Vagina (tissue), 2 donors: ENCODE measurements around the gene BACH1. TPM values are rescaled to one million over a fixed set of nuclear protein-coding genes. Genes with fewer than 3 reads are reported as not detected.
"Not testable (repeated sequence)": the region's sequence is repeated elsewhere in the genome, so short reads cannot be mapped to it uniquely, and the experiment has no call there.

Source experiments
- DNase-seq, 2 donors: peaks; one replicate each; pipeline ENCODE4 v3.0.0-alpha.2; 2017; ENCODE audit errors: extremely low spot score in 2 of 2
- H3K27ac ChIP-seq: fragments of 200-600 bp; sonication (generic); one replicate; pipeline ENCODE4 v1.5.1; 2019
- H3K27me3 ChIP-seq: fragments of 200-600 bp; sonication (generic); one replicate; pipeline ENCODE4 v1.5.1; 2019
- H3K36me3 ChIP-seq, 2 donors: fragments of 200-600 bp; sonication (generic); one replicate each; pipeline ENCODE4 v1.5.1; 2017 to 2019
- H3K4me1 ChIP-seq: fragments of 200-600 bp; sonication (generic); one replicate; pipeline ENCODE4 v1.5.1; 2019
- H3K4me3 ChIP-seq, 2 donors: fragments of 200-600 bp; sonication (generic); 1 replicate in 1 of 2; 2 replicates in 1 of 2; pipeline ENCODE4 v1.5.1; 2016 to 2019
- H3K9me3 ChIP-seq: fragments of 200-600 bp; sonication (generic); one replicate; pipeline ENCODE4 v1.5.1; 2019
- CTCF ChIP-seq, 3 experiments: fragments of 450-650 bp in 2 of 3; fragments of 200-600 bp in 1 of 3; sonication (generic) in 1 of 3; IDR thresholded peaks; one replicate each; pipeline ENCODE4 v1.5.1; 2017 to 2019; ENCODE audit warnings: antibody characterized with exemption in 3 of 3, mild to moderate bottlenecking in 2 of 3, moderate library complexity in 2 of 3
- POLR2A ChIP-seq, 2 donors: fragments of 450-650 bp; IDR thresholded peaks; one replicate each; pipeline ENCODE4 v1.6.1; 2017; ENCODE audit warnings: antibody characterized with exemption in 2 of 2, mild to moderate bottlenecking in 2 of 2, moderate library complexity in 2 of 2
- POLR2AphosphoS5 ChIP-seq, 2 donors: sonication (generic); formaldehyde crosslinking; IDR thresholded peaks; one replicate each; pipeline ENCODE4 v1.9.0; 2017; ENCODE audit warnings: antibody characterized with exemption in 2 of 2, mild to moderate bottlenecking in 2 of 2, low read depth in 1 of 2; ENCODE audit not compliant: insufficient read depth in 1 of 2
- intact Hi-C: fragments of 100-400 bp; cut with DNase I; formaldehyde crosslinking; loops from one replicate; pipeline ENCODE4 v1.15.1; 2023
- total RNA-seq: library from RNA; depleted of rRNA; stranded (reverse); fragments of >200 nt; gene quantifications from one replicate; pipeline ENCODE4 v1.2.3, GENCODE V29; 2016

The BACH1 gene
- total RNA-seq, 1 donor from 2014 or later = 33.1 TPM

GRCh38 chr21:29350246-29350779 is 51.6 kb downstream of the BACH1 start:
- Histone ChIP-seq H3K4me1 (peaks cover 11% of the 10 kb centered on the region), H3K27me3 (no peaks in the 10 kb centered on the region), H3K27ac (no peak overlapping the region), H3K9me3 (no peaks in the 10 kb centered on the region), H3K36me3 (no peaks in the 10 kb centered on the region), H3K4me3 (no peak overlapping the region)
- DNase-seq = no peak
- intact Hi-C loops = no loop called here
- TF ChIP-seq POLR2AphosphoS5 (IDR thresholded peaks at IDR 0.05; ENCODE audit: insufficient read depth in 1 of 2, low read depth in 1 of 2) (no peak), POLR2A (IDR thresholded peaks at IDR 0.05) (no peak), CTCF (IDR thresholded peaks at IDR 0.05) (no peak)

- no peak overlapping the region for H3K27ac ChIP-seq
- TF ChIP-seq POLR2A (IDR thresholded peaks at IDR 0.05) = no peak
- TF ChIP-seq CTCF (IDR thresholded peaks at IDR 0.05) = no peak
- no peak for TF ChIP-seq POLR2AphosphoS5 (IDR thresholded peaks at IDR 0.05; ENCODE audit: insufficient read depth in 1 of 2, low read depth in 1 of 2)
- intact Hi-C loops = no loop called here
- no peaks in the 10 kb centered on the region for H3K27me3 ChIP-seq
- no peak for DNase-seq
- no peaks in the 10 kb centered on the region for H3K36me3 ChIP-seq
- H3K4me3 ChIP-seq = no peak overlapping the region
- no peaks in the 10 kb centered on the region for H3K9me3 ChIP-seq
- H3K4me1 ChIP-seq = peaks cover 8% of the 10 kb centered on the region
Observed at GRCh38 chr21:29351691-29352090, 53.0 kb downstream of the BACH1 start.

DNA sequence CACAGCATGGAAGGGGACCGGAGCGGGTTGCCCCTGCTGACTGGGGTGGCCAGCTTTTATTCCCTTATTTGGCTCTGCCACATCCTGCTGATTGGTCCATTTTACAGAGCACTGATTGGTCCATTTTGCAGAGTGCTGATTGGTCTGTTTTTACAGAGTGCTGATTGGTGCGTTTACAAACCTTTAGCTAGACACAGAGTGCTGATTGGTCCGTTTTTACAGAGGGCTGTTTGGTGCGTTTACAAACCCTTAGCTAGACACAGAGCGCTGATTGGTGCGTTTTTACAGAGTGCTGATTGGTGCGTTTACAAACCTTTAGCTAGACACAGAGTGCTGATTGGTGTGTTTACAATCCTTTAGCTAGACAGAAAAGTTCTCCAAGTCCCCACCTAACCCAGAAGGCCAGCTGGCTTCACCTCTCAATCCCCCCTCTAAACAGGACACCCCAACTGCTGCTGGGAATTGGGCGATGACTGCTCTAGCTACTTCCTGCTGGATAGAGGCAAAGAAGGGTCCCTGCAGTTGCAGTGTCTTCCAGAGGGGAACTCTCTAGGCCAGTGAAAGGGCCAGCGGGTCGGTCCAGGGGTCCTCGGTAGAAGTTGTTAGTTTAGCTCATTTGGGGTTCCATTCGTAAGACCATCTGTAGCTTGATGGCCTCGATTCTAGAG is 56.5 kb downstream of the BACH1 start:
- H3K27ac ChIP-seq, H3K36me3 ChIP-seq, H3K4me1 ChIP-seq, H3K9me3 ChIP-seq, H3K4me3 ChIP-seq, intact Hi-C loops, H3K27me3 ChIP-seq, DNase-seq: not testable (repeated sequence)

DNA sequence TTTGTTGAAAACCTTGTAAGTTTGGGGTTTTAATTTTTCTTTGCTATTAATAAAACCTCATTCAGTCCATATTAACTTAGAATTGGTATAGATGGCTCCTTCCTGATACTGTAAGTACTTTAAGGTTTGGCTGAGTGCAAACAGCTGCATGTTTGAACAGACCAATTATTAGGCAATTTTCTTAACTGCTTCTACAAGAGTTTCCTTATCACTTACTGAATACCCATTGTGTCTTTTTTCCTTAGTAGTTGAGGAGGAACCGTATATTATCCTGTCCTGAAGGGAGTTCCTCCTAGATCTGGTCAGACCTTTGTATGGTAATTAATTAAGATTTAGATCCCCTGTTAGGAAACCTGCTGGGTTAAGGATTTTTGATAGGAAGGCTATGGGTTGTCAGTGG is 57.6 kb downstream of the BACH1 start:
- H3K9me3 ChIP-seq, H3K27ac ChIP-seq, DNase-seq, H3K27me3 ChIP-seq, H3K4me1 ChIP-seq, intact Hi-C loops, H3K36me3 ChIP-seq, H3K4me3 ChIP-seq: not testable (repeated sequence)

DNA sequence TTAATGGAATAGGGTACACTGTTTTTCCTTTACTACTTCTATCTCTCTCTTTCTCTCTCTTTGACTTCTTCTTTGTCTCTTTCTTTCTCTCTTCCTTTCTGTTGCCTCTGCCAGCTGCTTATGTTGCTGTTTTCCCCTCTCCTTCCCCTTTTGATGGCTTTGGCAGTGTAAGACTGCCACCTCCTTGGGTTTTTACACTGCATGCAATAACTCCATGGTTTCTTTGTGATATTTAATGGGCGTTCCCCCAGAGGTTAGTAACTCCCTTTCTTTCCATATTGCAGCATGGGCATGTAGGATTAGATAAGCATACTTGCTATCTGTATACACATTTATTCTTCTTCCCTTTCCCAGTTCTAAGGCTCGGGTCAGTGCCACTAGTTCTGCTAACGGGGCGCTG is 58.1 kb downstream of the BACH1 start:
- DNase-seq, H3K4me1 ChIP-seq, H3K9me3 ChIP-seq, H3K36me3 ChIP-seq, H3K27ac ChIP-seq, H3K4me3 ChIP-seq, intact Hi-C loops, H3K27me3 ChIP-seq: not testable (repeated sequence)

DNA sequence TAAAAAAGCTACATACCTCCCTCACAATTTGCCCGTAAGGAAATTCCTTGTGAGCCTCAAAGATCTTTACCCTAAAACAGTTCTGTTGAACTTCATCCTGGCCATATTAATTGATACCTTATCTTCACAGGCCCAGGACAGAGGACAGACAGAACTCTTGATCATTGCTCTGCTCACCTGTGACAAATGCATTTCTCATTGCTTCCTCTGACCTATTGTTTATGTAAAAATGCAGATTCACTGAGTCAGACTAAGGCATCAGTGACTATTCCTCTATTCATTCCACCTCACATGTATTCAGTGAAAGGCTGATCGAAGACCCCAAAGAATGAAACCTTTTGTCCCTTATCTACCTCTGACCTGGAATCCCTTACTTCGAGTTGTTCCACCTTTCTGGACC is 61.0 kb downstream of the BACH1 start:
- Histone ChIP-seq H3K9me3 (no peaks in the 10 kb centered on the region), H3K27ac (no peak overlapping the region), H3K36me3 (no peaks in the 10 kb centered on the region), H3K27me3 (no peaks in the 10 kb centered on the region), H3K4me1 (no peaks in the 10 kb centered on the region), H3K4me3 (no peak overlapping the region)
- TF ChIP-seq POLR2A (IDR thresholded peaks at IDR 0.05) (no peak), POLR2AphosphoS5 (IDR thresholded peaks at IDR 0.05; ENCODE audit: insufficient read depth in 1 of 2, low read depth in 1 of 2) (no peak), CTCF (IDR thresholded peaks at IDR 0.05) (no peak)
- DNase-seq = no peak
- intact Hi-C loops = no loop called here
